GM19025 (cell line): ENCODE results near the gene CENPK.
"Not testable (repeated sequence)": the region's sequence is repeated elsewhere in the genome, so short reads cannot be mapped to it uniquely, and the experiment has no call there.

Experiments used
- ATAC-seq: cut with Tn5 transposase; IDR thresholded peaks from one replicate; pipeline ENCODE4 v1.9.1; 2021; ENCODE audit warnings: mild to moderate bottlenecking, low read depth, moderate library complexity; ENCODE audit not compliant: unreplicated experiment

CENPK gene

DNA sequence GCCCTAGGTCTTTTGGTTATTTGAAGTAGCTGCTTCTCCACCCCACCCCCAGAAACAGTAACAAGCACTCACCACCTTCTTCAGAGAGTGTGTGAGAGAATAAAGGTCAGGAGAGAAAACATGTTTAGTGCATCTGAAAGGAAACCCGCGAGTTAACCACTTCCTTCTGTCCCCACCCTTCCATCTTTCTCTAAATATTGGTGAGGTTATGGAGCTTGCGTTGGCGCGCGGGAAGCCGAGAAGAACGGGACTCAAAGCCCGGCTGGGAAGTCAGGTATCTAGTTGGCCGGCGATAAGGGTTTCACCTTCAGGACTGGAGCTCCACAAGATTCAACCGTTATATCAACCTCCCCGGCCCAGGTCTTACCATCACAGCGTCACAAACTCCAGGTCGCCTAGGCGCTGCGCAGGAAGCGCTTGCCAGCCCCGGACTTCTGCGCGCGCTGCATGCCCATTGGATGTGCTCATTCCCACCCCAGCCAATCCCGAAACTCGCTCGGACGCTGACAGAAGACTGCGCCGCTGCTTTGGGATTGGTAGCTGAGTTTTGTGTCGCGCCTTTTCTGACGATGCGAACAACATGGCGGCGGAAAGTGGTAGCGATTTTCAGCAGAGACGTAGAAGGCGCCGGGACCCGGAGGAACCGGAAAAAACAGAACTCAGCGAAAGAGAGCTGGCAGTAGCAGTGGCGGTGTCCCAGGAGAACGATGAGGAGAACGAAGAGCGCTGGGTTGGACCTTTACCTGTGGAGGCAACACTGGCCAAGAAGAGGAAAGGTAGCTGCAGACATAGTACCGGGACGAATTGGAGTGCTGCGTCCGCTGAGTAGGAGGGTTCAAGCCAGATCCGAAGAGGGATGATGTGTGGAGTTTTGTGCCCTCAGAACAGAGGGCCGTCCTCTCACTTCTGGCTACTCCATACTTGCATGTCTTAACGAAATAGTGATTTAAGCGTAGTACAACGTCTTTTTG lies at the start of gene CENPK, which contains the start of gene PPWD1:
Gene CENPK (minus strand): TSS at position 438 of the 971 bp plus-strand sequence. CDS start 8,261 bp downstream, outside the sequence.
Gene PPWD1 (plus strand): TSS at position 566 of the 971 bp plus-strand sequence. CDS start 15 bp downstream, at position 581.
- peak; percentile 99 for ATAC-seq

DNA sequence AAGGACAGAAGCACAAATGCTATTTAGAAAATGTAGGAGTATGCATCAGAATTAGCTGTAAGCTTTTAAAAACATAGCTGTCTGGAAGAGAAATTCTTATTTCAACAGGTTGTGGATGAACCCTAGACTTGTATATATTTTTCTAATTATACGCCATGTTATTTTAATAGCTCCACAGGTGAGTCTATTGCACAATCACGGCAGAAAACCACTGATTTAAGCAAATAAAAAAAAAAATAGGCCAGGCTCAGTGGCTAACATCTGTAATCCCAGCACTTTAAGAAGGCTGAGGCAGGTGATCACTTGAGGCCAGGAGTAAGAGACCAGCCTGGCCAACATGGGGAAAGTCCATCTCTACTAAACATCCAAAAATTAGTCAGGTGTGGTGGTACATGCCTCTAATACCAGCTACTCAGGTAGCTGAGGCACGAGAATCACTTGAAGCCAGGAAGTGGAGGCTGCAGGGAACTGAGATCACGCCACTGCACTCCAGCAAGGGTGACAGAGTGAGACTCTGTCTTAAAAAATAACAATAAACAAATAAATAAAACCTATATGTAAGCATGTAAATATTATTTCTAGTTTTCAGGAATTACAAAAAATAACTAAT lies 49.4 kb upstream of the CENPK start:
- ATAC-seq = no peak

GRCh38 chr5:65611524-65611923 lies 48.6 kb upstream of the CENPK start:
- no peak for ATAC-seq

GRCh38 chr5:65601761-65602160 lies 38.8 kb upstream of the CENPK start:
- not testable (repeated sequence) for ATAC-seq

- no peak for ATAC-seq
Measured at GRCh38 chr5:65588694-65589093, 25.7 kb upstream of the CENPK start.

DNA sequence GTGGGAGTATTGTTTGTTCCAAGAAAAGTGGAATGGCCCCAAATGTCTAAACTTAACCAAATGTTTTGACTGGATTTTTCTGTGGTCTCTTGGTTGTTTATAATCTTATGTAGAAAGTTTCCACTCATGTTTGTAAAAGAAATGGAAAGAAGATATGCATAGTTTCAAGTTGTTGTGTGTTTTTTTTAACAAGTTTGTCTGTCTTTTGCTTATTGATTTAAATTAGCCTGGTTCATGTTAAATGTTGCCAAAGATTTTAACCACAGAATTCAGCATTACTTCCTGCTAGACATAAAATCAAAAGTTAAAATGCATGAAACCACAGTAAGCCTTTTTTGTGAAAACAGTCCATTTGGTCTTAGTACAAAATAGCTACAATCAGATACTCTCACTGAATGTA lies 14.2 kb upstream of the CENPK start:
- ATAC-seq = no peak

- ATAC-seq = no peak
Measured at GRCh38 chr5:65570598-65571226, 7.7 kb upstream of the CENPK start.

- no peak for ATAC-seq
Measured at GRCh38 chr5:65566505-65566904, 3.5 kb upstream of the CENPK start.

- no peak for ATAC-seq
Measured at GRCh38 chr5:65563777-65564176, 809 bp upstream of the CENPK start.

- no peak for ATAC-seq
Measured at GRCh38 chr5:65556718-65557117, 6.2 kb downstream of the CENPK start.

DNA sequence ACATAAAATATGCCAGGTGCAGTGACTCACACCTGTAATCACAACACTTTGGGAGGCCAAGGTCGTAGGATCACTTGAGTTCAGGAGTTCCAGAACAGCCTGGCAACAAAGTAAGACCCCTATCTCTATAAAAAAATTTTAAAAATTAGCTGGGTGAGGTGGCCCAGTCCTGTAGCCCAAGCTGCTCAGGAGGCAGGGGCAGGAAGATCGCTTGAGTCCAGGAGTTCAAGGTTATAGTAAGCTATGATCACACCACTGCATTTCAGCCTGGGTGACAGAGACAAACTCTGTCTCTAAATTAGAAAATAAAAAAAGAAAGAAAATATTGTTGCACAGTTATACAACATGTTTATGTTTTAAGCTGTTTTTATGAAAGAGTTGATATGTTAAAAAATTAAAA lies 6.8 kb downstream of the CENPK start:
- no peak for ATAC-seq

- ATAC-seq = no peak
Measured at GRCh38 chr5:65555287-65555686, 7.7 kb downstream of the CENPK start.

DNA sequence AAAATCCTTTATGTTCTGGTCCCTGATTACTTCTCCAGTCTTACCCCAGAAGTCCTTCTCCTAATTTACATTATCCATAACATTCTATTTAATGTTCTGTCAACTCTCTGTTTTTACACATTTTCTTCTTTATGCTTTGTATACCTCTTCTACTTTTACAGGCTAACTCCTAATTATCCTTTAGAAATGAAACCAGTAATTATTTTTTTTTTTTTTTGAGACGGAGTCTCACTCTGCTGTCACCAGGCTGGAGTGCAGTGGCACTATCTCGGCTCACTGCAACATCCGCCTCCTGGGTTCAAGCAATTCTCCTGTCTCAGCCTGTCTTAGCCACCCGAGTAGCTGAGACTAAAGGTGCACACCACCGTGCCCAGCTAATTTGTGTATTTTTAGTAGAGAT lies 9.0 kb downstream of the CENPK start:
- no peak for ATAC-seq

GRCh38 chr5:65548281-65548680 lies 14.7 kb downstream of the CENPK start:
- no peak for ATAC-seq

DNA sequence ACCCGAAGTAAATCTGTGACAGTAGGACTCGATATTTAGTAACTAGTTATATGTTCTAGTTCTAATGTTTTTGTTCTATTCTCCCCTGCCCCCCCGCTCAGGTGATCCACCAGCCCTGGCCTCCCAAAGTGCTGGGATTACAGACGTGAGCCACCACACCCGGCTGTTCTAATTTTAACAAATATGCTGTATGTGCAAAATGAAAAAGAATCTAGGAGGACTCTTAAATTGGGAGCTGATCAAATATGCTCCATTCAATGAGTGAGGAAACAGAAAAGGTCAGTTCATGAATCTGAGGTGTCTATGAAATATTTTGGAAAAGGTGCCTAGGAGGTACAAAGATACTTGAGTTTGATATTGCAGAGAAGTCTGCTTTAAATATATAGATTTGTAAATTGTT lies 16.8 kb downstream of the CENPK start:
- ATAC-seq = no peak

DNA sequence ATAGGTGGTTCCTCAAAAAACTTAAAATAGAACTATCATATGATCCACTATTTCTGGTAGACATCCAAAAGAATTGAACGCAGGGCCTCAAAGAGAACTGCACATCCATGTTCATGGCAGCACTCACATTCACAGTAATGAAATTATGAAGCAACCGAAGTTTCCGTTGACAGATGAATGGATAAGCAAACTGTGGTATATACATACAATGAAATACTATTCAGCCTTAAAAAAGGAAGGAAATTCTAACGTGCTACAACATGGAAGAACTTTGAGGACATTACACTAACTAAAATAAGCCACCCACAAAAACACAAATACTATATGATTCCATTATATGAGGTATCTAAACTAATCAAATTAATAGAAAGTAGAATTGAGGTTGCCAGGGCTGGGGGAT lies 18.5 kb downstream of the CENPK start:
- ATAC-seq = no peak

DNA sequence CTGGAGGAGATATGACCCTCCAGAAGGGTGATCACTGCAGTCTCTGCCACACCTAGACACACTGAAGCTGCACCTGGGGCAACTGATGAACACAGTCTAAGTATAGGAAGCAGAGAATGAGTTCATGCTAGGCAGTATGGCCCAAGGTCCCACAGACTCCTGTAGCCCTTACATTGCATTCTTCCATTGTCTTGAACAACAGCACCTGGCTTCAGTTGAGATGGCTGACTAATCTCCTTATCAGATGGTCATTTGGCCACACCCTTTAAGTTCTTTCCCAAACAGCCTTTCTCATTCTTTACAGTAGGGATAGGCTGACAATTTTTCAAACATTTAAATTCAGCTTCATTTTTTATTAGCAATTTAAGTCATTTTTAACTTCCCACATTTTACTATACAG lies 23.1 kb downstream of the CENPK start:
- ATAC-seq = no peak

DNA sequence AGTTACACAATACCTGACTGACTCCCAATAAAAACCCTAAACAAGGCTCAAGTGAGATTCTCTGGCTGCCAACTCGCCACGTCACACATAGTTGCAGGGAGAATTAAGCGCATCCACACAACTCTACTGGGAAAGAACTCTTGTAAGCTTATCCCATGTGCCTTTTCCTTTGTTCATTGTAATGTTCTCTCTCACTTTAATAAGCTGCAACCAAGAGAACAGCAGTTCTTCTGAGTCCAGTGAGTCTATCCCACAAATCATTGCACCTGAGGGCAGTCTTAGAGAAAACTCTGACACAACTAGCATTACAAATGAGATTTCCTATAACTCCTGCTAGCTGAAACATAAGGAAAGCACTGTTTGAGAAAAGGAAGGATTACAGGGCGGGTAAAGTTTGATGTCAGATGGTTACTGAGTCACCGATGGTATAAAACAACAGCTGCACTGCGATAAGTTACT lies 27.4 kb downstream of the CENPK start:
- ATAC-seq = no peak

DNA sequence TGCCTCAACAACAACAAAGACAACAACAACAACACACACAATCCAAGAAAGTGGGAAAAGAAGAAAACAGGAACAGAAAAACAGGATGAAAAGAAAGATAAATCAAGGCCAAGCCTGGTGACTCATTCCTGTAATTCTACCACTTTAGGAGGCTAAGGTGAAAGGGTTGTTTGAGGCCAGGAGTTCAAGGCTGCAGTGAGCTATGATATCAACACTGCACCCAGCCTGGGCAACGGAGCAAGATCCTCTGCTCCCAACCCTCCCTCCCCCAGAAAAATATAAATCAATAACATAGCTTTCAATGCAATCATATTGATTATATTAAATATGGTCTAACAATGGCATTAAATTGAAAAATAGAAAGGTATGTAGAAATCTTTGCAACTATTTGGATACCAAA lies 32.1 kb downstream of the CENPK start:
- no peak for ATAC-seq

- no peak for ATAC-seq
Measured at GRCh38 chr5:65525726-65526125, 37.2 kb downstream of the CENPK start.
